Measurements from ENCODE around the gene PRKCZ.

DNA sequence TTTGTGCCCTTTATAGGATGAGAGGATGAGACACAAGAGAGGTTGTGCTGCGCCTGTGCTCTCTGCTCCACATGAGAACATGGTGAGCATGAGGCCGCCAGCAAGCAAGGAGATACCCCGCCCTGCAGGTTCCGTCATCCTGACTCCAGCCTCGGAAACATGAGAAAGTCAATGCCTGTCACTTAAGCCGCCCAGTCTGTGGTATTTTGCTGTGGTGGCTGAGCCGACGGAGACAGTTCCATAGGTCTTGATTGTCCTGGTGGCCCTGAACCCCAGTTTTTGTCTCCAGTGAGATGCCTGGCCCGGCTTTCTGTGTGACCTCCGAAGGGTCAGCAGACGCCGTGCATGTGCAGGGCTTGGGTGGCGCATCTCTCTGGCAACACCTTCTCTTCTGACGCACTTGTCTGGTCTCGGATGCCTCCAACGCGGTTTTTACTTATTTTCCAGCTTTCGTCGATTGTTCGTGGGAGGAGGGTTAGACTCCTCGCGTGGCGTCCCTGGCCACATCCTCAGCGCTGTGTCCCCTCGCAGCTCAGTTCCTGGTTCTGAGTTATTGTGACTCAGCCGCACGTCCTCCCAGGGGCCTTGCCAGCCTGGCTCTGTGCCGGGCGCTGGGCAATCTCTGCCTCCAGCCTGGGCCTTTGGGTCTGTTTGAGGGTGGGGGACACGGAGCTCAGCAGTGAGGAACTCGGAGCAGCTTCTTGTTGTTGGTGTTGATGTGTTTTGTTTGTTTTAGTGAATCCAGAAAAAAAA is 74.4 kb downstream of the PRKCZ start:
- TF ChIP-seq, protein P1, sequence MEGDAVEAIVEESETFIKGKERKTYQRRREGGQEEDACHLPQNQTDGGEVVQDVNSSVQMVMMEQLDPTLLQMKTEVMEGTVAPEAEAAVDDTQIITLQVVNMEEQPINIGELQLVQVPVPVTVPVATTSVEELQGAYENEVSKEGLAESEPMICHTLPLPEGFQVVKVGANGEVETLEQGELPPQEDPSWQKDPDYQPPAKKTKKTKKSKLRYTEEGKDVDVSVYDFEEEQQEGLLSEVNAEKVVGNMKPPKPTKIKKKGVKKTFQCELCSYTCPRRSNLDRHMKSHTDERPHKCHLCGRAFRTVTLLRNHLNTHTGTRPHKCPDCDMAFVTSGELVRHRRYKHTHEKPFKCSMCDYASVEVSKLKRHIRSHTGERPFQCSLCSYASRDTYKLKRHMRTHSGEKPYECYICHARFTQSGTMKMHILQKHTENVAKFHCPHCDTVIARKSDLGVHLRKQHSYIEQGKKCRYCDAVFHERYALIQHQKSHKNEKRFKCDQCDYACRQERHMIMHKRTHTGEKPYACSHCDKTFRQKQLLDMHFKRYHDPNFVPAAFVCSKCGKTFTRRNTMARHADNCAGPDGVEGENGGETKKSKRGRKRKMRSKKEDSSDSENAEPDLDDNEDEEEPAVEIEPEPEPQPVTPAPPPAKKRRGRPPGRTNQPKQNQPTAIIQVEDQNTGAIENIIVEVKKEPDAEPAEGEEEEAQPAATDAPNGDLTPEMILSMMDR (IDR thresholded peaks at IDR 0.05), result no peak
- no peak for TF ChIP-seq POLR2A (IDR thresholded peaks at IDR 0.05)
